Mesodermal cell (in vitro differentiated cells): Measurements from ENCODE around the gene RHEB.

Experiments used
- H3K27ac ChIP-seq: 2 replicates; pipeline ENCODE4 v1.7.0; 2013; ENCODE audit warnings: mild to moderate bottlenecking, low read depth, low read length, moderate library complexity; ENCODE audit not compliant: severe bottlenecking
- H3K36me3 ChIP-seq: 2 replicates; pipeline ENCODE4 v1.7.1; 2013; ENCODE audit warnings: mild to moderate bottlenecking, low read length, moderate library complexity; ENCODE audit not compliant: control insufficient read depth, insufficient read depth
- H3K4me1 ChIP-seq: one replicate; pipeline ENCODE4 v1.7.1; 2013; ENCODE audit warnings: mild to moderate bottlenecking, low read length; ENCODE audit not compliant: insufficient read depth, control insufficient read depth, poor library complexity, severe bottlenecking
- H3K4me3 ChIP-seq: 2 replicates; pipeline ENCODE4 v1.7.0; 2013; ENCODE audit warnings: low read length, control low read depth, mild to moderate bottlenecking; ENCODE audit not compliant: insufficient read depth, poor library complexity, severe bottlenecking; ENCODE audit errors: extremely low read depth
- H3K9me3 ChIP-seq: 2 replicates; pipeline ENCODE4 v1.7.1; 2013; ENCODE audit warnings: mild to moderate bottlenecking, low read length, moderate library complexity; ENCODE audit not compliant: control insufficient read depth
- WGBS, 2 experiments: methylation state at CpG; one replicate each; pipeline ENCODE4 v1.1.5; 2013; ENCODE audit warnings: missing lambda C conversion rate in 2 of 2; ENCODE audit not compliant: insufficient coverage in 2 of 2; 5-methylcytosine and 5-hydroxymethylcytosine counted together

RHEB gene

DNA sequence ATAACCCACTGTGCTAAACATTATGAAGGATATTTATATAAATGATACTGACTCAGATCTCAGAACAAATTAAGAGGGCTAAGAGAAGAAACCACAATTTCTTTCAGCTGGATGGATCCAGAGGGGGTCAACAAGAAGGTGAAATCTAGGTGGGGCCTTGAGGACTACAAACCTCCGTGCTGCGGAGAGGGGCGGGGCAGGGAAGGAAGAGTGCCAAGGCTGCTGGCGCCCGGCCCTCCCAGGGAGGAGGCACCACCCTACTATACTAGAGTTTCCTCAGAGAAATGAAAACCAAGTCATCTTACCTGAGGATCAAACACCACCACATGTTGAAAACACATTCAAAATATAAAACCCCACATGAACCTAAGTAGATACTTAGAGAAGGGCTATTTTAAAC is 50.4 kb downstream of the RHEB start:
- peaks cover 5% of the 10 kb centered on the region for H3K4me1 ChIP-seq
- no peaks in the 10 kb centered on the region for H3K9me3 ChIP-seq
- WGBS, 2 experiments, result no CpG with 5 or more reads among the region's 5 CpGs
- H3K4me3 ChIP-seq, result no peak overlapping the region
- H3K36me3 ChIP-seq, result peaks cover 94% of the 10 kb centered on the region
- H3K27ac ChIP-seq, result no peak overlapping the region

DNA sequence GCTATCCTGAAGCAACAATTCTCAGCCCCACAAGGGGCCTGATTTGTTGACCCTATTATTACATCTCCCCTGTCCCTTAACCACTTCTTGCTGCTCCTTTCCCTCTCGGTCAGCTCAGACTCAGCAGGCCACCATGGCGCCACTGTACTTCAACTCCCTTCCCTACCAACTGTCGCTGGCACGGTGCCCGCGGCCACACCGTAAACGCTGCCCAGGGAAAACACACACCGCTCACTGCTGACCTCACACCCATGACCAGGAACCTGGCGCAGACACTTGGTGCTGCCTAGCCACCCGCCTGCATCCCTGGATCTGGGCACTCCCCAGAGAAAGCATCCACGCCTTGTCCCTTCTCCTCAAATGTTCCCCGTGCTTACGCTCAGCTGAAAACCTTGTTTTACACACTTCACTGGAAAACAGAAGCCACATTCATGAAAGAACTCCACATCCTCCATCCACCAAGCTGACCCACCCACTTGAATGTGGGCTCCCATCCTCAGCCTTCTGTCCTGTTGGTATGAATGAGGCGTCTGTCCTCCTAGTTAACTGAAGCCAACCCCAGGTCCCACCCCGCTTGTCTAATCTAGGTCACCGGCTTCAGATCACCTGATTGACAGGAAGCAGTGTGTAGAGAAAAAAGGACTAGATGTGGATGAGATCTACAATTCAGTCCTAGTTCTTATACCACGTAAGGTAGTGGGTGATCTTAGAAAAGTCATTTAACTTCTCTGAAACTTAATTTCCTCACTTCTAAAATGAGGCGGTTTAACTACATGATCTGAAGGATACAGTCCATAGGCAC is 51.3 kb downstream of the RHEB start:
- no peak overlapping the region for H3K27ac ChIP-seq
- peaks cover 5% of the 10 kb centered on the region for H3K4me1 ChIP-seq
- peaks cover 92% of the 10 kb centered on the region for H3K36me3 ChIP-seq

DNA sequence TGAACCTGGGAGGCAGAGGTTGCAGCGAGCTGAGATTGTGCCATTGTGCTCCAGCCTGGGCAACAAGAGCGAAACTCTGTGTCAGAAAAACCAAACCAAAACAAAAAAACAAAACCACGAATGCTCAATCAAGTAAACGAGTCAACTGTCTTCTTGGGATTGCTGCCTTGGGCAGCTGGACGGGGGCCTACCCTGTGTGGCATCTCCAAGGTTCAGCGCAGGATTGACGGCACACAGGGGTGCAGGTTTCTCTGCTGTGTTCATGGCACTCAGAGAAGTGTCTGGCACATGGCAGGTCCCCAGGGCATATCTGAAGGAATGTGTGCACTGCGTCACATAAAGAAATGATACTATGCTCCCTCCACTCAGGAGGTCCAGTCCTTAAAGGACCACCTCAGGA is 54.5 kb downstream of the RHEB start:
- Histone ChIP-seq H3K27ac (no peak overlapping the region), H3K36me3 (peaks cover 74% of the 10 kb centered on the region), H3K4me3 (no peak overlapping the region), H3K9me3 (peaks cover 18% of the 10 kb centered on the region), H3K4me1 (peaks cover 12% of the 10 kb centered on the region)
- WGBS, 2 experiments, result 93 to 100% methylated on average over 7 of the region's 8 CpGs

More for the DNA sequence above, 51.3 kb downstream of the RHEB start:
- Histone ChIP-seq H3K4me3 (no peak overlapping the region), H3K9me3 (peaks cover 6% of the 10 kb centered on the region)
- WGBS, 2 experiments, result 96 to 99% methylated on average over 15 to 16 of the region's 19 CpGs

DNA sequence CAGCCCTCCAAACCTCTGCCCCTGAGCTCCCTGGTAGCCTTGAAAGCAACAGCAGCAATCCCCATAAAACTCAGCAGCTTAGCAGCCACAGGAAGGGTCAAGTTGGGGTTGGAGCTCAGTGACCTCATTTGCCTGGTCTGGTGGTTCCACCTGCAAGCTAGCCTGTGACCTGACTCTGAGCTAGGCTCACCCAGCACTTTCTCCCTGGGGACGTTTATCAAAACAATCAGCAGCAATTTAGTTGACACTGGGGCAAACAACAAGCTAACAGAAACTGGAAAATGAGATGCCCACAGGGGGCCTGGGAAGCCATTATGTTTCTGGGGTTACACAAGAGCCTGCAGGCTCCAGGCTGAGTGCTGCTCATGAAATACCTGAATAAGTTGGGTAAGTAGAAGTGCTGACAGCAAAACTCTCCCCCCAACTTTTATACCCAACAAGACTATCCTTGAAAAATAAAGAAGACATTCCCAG is 57.4 kb downstream of the RHEB start:
- peaks cover 47% of the 10 kb centered on the region for H3K36me3 ChIP-seq
- H3K4me1 ChIP-seq, result peaks cover 7% of the 10 kb centered on the region
- no peak overlapping the region for H3K27ac ChIP-seq
- WGBS, 2 experiments, result 85 to 91% methylated on average over 1 of the region's 1 CpG
- peaks cover 23% of the 10 kb centered on the region for H3K9me3 ChIP-seq
- no peak overlapping the region for H3K4me3 ChIP-seq

DNA sequence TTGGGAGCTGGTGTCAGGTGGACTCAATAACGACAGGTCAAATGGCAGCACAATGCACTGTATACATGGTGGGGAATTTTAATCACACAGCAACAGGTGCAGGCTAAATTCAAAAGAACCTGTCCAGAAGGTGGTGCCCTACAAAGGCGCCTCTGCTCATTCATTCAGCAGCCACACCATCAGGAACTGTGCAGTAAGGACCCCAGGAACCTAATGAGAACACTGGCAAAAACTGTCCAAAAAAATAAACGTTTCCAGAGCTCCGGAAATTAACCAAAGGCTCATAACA is 57.8 kb downstream of the RHEB start:
- Histone ChIP-seq H3K27ac (no peak overlapping the region), H3K4me3 (no peak overlapping the region), H3K36me3 (peaks cover 42% of the 10 kb centered on the region), H3K9me3 (peaks cover 23% of the 10 kb centered on the region), H3K4me1 (peaks cover 7% of the 10 kb centered on the region)
- 94 to 97% methylated on average over 2 to 4 of the region's 4 CpGs for WGBS, 2 experiments

DNA sequence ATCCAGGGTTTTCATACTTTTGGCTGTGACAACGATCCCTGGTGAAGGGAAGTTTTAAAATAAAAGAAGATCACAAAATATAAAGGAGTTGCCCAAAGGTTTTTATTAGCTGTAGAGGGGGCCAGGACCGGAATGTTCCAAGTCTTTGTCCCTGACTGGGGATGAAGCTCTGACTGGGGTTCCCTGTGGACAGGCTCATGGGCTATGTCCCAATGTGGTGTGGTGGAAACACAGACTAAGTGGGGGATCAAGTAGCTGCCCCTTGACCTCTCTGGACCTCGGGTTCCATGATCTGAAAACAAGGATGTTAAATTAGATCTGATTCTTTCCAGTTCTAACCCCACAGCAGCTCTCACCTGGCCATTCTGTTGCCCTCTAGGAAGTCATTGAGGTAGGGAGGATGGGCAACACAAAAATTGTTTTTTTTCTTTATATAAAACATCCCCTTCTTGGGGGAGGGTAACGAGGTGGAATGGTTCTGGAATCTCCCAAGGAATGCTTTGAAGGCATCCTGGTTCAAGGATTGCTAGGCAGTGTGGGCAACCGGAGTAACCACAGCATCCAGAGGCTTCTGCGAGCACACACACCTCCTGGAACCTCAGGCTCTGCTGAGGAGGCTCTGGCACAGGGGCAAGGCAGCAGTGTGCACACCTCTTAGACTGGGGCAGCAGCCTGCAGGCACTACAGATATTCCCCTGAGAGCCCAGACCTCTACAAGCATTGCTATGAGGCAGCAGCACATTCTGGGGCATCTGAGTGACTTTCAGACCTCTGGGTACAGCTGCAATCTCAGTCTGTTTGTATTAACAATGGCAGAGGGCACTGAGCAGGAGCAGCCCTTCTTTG is 58.4 kb downstream of the RHEB start:
- Histone ChIP-seq H3K9me3 (peaks cover 23% of the 10 kb centered on the region), H3K27ac (no peak overlapping the region), H3K4me3 (no peak overlapping the region), H3K4me1 (peaks cover 7% of the 10 kb centered on the region), H3K36me3 (peaks cover 39% of the 10 kb centered on the region)
- 91 to 97% methylated on average over 4 of the region's 6 CpGs for WGBS, 2 experiments

DNA sequence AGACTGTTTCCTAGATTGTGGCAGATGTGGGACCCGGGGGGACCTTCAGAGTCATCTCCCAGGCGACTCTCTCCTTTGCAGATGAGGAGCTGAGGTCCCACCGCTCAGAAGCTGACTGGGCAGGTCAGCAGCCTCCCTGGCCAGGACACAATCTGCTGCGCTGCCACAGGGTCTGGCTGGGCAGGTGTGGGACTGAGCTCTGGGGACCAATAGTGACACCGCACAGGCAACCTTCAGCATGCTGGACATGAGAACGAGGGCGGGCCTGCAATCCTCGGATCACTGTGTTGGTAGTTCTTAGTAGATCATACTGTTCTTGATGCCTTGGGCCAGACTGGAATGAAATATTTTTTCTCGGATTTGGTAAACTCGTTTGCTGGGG is 59.2 kb downstream of the RHEB start:
- Histone ChIP-seq H3K4me3 (no peak overlapping the region), H3K4me1 (peaks cover 7% of the 10 kb centered on the region), H3K9me3 (peaks cover 23% of the 10 kb centered on the region), H3K27ac (peak overlapping the region; percentile 85), H3K36me3 (peaks cover 30% of the 10 kb centered on the region)
- 92 to 96% methylated on average over 9 to 10 of the region's 10 CpGs for WGBS, 2 experiments

DNA sequence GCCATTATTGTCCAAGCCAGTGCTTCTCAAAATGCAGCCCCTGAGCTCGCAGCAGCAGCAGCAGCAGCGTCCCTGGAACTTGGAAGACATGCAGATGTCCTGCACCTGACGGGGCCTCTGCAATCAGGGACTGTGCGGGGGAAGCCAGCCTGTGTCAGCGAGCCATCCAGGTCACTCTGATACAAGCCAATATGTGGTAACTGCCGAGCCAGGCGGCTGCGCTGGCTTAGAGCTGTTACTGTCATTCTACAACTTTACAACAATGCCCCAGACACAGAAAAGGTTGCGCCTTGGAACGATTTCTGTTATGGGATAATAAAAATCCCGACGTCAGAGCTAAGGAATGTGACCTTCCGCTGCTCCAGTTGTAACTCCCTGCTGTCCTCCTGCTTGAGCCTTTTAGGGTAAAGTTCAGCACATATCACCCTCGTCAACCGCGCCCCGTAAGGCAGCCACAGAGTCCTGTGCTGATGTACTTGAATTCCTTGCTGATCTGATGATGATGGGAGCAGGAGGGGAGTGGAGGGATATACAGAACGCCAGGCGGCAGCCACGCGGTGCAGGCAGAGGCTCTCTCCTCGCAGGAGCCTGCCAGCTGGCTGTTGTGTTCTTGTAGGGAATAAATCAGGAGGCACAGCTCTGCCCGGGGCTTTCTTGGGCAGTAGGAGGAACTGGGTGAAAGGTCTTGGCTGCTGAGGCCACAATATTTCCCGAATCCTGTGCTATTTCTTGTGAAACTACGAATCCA is 59.8 kb downstream of the RHEB start:
- WGBS, 2 experiments, result 45 to 52% methylated on average over 21 to 22 of the region's 25 CpGs
- Histone ChIP-seq H3K4me3 (no peak overlapping the region), H3K9me3 (peaks cover 23% of the 10 kb centered on the region), H3K4me1 (peaks cover 7% of the 10 kb centered on the region), H3K27ac (peak overlapping the region; percentile 85), H3K36me3 (peaks cover 25% of the 10 kb centered on the region)

DNA sequence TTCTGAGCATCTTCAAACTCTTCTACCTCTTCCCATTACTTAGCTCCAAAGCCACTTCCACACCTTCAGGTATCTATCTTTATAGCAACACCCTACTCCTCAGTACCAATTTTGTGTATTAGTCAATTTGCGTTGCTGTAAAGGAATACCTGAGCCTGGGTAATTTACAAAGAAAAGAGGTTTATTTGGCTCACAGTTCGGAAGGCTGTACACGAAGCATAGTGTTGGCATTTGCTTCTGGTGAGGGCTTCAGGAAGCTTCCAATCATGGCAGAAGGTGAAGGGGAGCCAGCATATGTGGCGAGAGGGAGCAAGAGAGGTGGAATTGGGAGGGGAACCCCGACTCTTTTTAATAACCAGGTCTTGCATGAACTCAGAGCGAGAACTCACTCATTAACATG is 62.2 kb downstream of the RHEB start:
- peaks cover 7% of the 10 kb centered on the region for H3K36me3 ChIP-seq
- H3K9me3 ChIP-seq, result peaks cover 9% of the 10 kb centered on the region
- no peak overlapping the region for H3K27ac ChIP-seq
- H3K4me3 ChIP-seq, result no peak overlapping the region
- H3K4me1 ChIP-seq, result peaks cover 7% of the 10 kb centered on the region
- 91 to 100% methylated on average over 2 to 4 of the region's 6 CpGs for WGBS, 2 experiments

DNA sequence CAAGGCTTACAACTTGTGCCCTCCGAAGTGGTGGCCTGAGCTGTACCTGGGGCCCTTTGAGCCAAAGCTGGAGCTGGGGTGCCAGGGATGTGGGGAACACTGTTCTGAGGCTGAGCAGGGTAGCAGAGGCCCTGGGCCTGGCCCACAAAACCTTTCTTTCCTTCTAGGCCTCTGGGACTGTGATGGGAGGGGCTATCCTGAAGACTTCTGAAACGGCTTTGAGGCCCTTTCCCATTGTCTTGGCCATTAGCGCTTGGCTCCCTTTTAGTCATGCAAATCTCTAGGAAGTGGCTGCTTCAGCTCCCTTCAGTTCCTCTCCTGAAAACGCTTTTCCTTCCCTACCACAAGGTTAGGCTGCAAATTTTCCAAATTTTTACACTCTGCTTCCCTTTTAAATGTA is 62.9 kb downstream of the RHEB start:
- Histone ChIP-seq H3K9me3 (peaks cover 6% of the 10 kb centered on the region), H3K27ac (no peak overlapping the region), H3K36me3 (no peaks in the 10 kb centered on the region), H3K4me1 (peaks cover 7% of the 10 kb centered on the region), H3K4me3 (no peak overlapping the region)
- 37 to 51% methylated on average over 2 to 3 of the region's 4 CpGs for WGBS, 2 experiments
